H9 (cell line): ENCODE results near the gene FBLN2. TPM values are rescaled to one million over a fixed set of nuclear protein-coding genes. Genes with fewer than 3 reads are reported as not detected.

Source experiments
- DNase-seq: peaks from one replicate; pipeline ENCODE4 v3.0.0-alpha.2; 2017
- H2AFZ ChIP-seq: one replicate; pipeline ENCODE4 v1.6.1; 2013; ENCODE audit warnings: mild to moderate bottlenecking, low read length, control low read depth, moderate library complexity
- H2AK5ac ChIP-seq: 2 replicates; pipeline ENCODE4 v1.6.1; 2013; ENCODE audit warnings: low read length, control low read depth, mixed read lengths; ENCODE audit not compliant: insufficient read length
- H2BK120ac ChIP-seq: one replicate; pipeline ENCODE4 v1.6.1; 2013; ENCODE audit warnings: low read depth, mild to moderate bottlenecking, low read length, control low read depth, inconsistent platforms; ENCODE audit not compliant: poor library complexity, severe bottlenecking
- H2BK12ac ChIP-seq: 2 replicates; pipeline ENCODE4 v1.6.1; 2013; ENCODE audit warnings: low read length, control low read depth, mixed read lengths, low read depth; ENCODE audit not compliant: insufficient read length
- H2BK15ac ChIP-seq: 2 replicates; pipeline ENCODE4 v1.6.1; 2013; ENCODE audit warnings: low read depth, low read length, control low read depth
- H2BK20ac ChIP-seq: one replicate; pipeline ENCODE4 v1.6.1; 2013; ENCODE audit warnings: low read depth, mild to moderate bottlenecking, low read length, control low read depth, inconsistent platforms; ENCODE audit not compliant: poor library complexity, severe bottlenecking
- H2BK5ac ChIP-seq: 2 replicates; pipeline ENCODE4 v1.6.1; 2013; ENCODE audit warnings: low read length, control low read depth, mixed read lengths; ENCODE audit not compliant: insufficient read length
- H3K14ac ChIP-seq: 2 replicates; pipeline ENCODE4 v1.6.1; 2013; ENCODE audit warnings: low read length, control low read depth; ENCODE audit not compliant: insufficient read depth
- H3K18ac ChIP-seq: 2 replicates; pipeline ENCODE4 v1.6.1; 2013; ENCODE audit warnings: low read depth, mild to moderate bottlenecking, mixed read lengths, low read length, control low read depth; ENCODE audit not compliant: insufficient read length
- H3K23ac ChIP-seq: 2 replicates; pipeline ENCODE4 v1.6.1; 2013; ENCODE audit warnings: low read length, control low read depth, mixed read lengths, low read depth; ENCODE audit not compliant: insufficient read length
- H3K23me2 ChIP-seq: 2 replicates; pipeline ENCODE4 v1.6.1; 2013; ENCODE audit warnings: low read depth, mild to moderate bottlenecking, mixed read lengths, low read length, control low read depth; ENCODE audit not compliant: insufficient read length, poor library complexity, severe bottlenecking
- H3K27ac ChIP-seq: 2 replicates; pipeline ENCODE4 v1.5.1; 2013; ENCODE audit warnings: low read length, control low read depth, mixed read lengths, low read depth; ENCODE audit not compliant: insufficient read length
- H3K27me3 ChIP-seq: 2 replicates; pipeline ENCODE4 v1.6.1; 2013; ENCODE audit warnings: low read length, control low read depth, inconsistent platforms; ENCODE audit not compliant: insufficient read depth
- H3K4ac ChIP-seq: 2 replicates; pipeline ENCODE4 v1.6.1; 2013; ENCODE audit warnings: low read depth, mild to moderate bottlenecking, control low read depth, inconsistent platforms, low read length, moderate library complexity
- H3K4me1 ChIP-seq: 2 replicates; pipeline ENCODE4 v1.6.1; 2013; ENCODE audit warnings: low read length, control low read depth, inconsistent platforms; ENCODE audit not compliant: insufficient read depth
- H3K4me2 ChIP-seq: 2 replicates; pipeline ENCODE4 v1.6.1; 2013; ENCODE audit warnings: low read length, control low read depth, mixed read lengths; ENCODE audit not compliant: insufficient read length, insufficient read depth
- H3K56ac ChIP-seq: 2 replicates; pipeline ENCODE4 v1.6.1; 2013; ENCODE audit warnings: low read depth, mild to moderate bottlenecking, mixed read lengths, low read length, control low read depth; ENCODE audit not compliant: insufficient read length
- H3K79me1 ChIP-seq: 2 replicates; pipeline ENCODE4 v1.6.1; 2013; ENCODE audit warnings: low read depth, mild to moderate bottlenecking, moderate library complexity, low read length, control low read depth, inconsistent platforms; ENCODE audit not compliant: insufficient read depth, poor library complexity, severe bottlenecking
- H3K79me2 ChIP-seq: 2 replicates; pipeline ENCODE4 v1.6.1; 2013; ENCODE audit warnings: low read length, control low read depth, inconsistent platforms; ENCODE audit not compliant: insufficient read depth
- H3K9ac ChIP-seq: 2 replicates; pipeline ENCODE4 v1.6.1; 2013; ENCODE audit warnings: low read length, control low read depth, mixed read lengths; ENCODE audit not compliant: insufficient read length; ENCODE audit errors: extremely low read depth
- H3K9me3 ChIP-seq: one replicate; pipeline ENCODE4 v1.6.1; 2013; ENCODE audit warnings: low read depth, low read length, inconsistent platforms; ENCODE audit not compliant: control insufficient read depth
- H3T11ph ChIP-seq: one replicate; pipeline ENCODE4 v1.6.1; 2013; ENCODE audit warnings: mild to moderate bottlenecking, low read length, control low read depth, inconsistent platforms
- H4K20me1 ChIP-seq: one replicate; pipeline ENCODE4 v1.6.1; 2013; ENCODE audit not compliant: control insufficient read depth, insufficient read length, insufficient read depth
- H4K5ac ChIP-seq: 2 replicates; pipeline ENCODE4 v1.6.1; 2013; ENCODE audit warnings: low read depth, mild to moderate bottlenecking, mixed read lengths, low read length, control low read depth; ENCODE audit not compliant: insufficient read length
- H4K8ac ChIP-seq: replicated peaks from 2 replicates; pipeline ENCODE4 v1.6.1; 2013; ENCODE audit warnings: low read length, control low read depth, mixed read lengths, low read depth; ENCODE audit not compliant: insufficient read length
- H4K91ac ChIP-seq: 2 replicates; pipeline ENCODE4 v1.6.1; 2013; ENCODE audit warnings: low read depth, mild to moderate bottlenecking, moderate library complexity, mixed read lengths, low read length, control low read depth; ENCODE audit not compliant: insufficient read length
- H3K27ac Mint-ChIP-seq, 3 experiments: 2 replicates in 2 of 3; 3 replicates in 1 of 3; pipeline ENCODE4 v1.8.0; 2020 to 2021; ENCODE audit warnings: mixed read lengths in 3 of 3, mild to moderate bottlenecking in 1 of 3, moderate library complexity in 1 of 3
- H3K27me3 Mint-ChIP-seq: 2 replicates; pipeline ENCODE4 v1.8.0; 2021; ENCODE audit warnings: low read depth, mild to moderate bottlenecking, moderate library complexity, mixed read lengths
- H3K36me3 Mint-ChIP-seq, 3 experiments: 2 replicates in 2 of 3; 3 replicates in 1 of 3; pipeline ENCODE4 v1.8.0; 2020 to 2021; ENCODE audit warnings: low read depth in 3 of 3, mixed read lengths in 3 of 3; ENCODE audit not compliant: insufficient read depth in 1 of 3
- H3K4me1 Mint-ChIP-seq, 2 experiments: 2 replicates each; pipeline ENCODE4 v1.8.0; 2020; ENCODE audit warnings: mixed read lengths in 2 of 2
- H3K4me3 Mint-ChIP-seq, 2 experiments: 2 replicates in 1 of 2; 3 replicates in 1 of 2; pipeline ENCODE4 v1.8.0; 2020 to 2021; ENCODE audit warnings: mild to moderate bottlenecking in 2 of 2, mixed read lengths in 2 of 2, moderate library complexity in 1 of 2
- H3K9me3 Mint-ChIP-seq, 2 experiments: 2 replicates in 1 of 2; 3 replicates in 1 of 2; pipeline ENCODE4 v1.8.0; 2020; ENCODE audit warnings: mild to moderate bottlenecking in 2 of 2, mixed read lengths in 2 of 2, moderate library complexity in 1 of 2
- CTCF ChIP-seq: fragments of 200-600 bp; sonication (generic); conservative IDR thresholded peaks from 3 replicates; pipeline ENCODE4 v1.8.0; 2021; ENCODE audit warnings: antibody characterized with exemption, mild to moderate bottlenecking
- WGBS: extraction: QIAGEN DNeasy Blood & Tissue Kit; methylation state at CpG from one replicate; pipeline ENCODE4 v1.1.7; 2013; ENCODE audit warnings: missing lambda C conversion rate, low lambda C conversion rate, mixed read lengths; ENCODE audit not compliant: insufficient read length; ENCODE audit errors: extremely low coverage; 5-methylcytosine and 5-hydroxymethylcytosine counted together
- total RNA-seq: library from RNA; stranded (reverse); gene quantifications from 2 replicates; pipeline ENCODE4 v1.2.1, GENCODE V29; 2021

FBLN2 gene
- total RNA-seq, 1 experiment from 2014 or later, result 11.8 TPM

GRCh38 chr3:13588221-13588701 is 39.3 kb downstream of the FBLN2 start:
- Histone ChIP-seq H4K20me1 (no peaks in the 10 kb centered on the region), H3K14ac (no peak overlapping the region), H4K5ac (no peak overlapping the region), H3T11ph (no peak overlapping the region), H4K91ac (no peak overlapping the region), H3K23ac (no peak overlapping the region), H2AK5ac (no peak overlapping the region), H2BK15ac (no peak overlapping the region), H3K56ac (no peak overlapping the region), H2AFZ (no peak overlapping the region), H2BK20ac (no peak overlapping the region), H3K27me3 (no peaks in the 10 kb centered on the region), H2BK12ac (no peak overlapping the region), H2BK5ac (no peak overlapping the region), H3K23me2 (no peaks in the 10 kb centered on the region), H3K79me2 (no peaks in the 10 kb centered on the region), H3K9ac (no peak overlapping the region), H2BK120ac (no peak overlapping the region), H4K8ac (no peak overlapping the region), H3K18ac (no peak overlapping the region), H3K4ac (no peak overlapping the region), H3K4me2 (no peak overlapping the region), H3K4me1 (peaks cover 5% of the 10 kb centered on the region; the same call in 1 of the 2 replicates), H3K9me3 (no peaks in the 10 kb centered on the region), H3K27ac (no peak overlapping the region), H3K79me1 (no peaks in the 10 kb centered on the region)
- TF ChIP-seq CTCF, result no peak
- Mint-ChIP-seq H3K4me3 (no peak overlapping the region), H3K9me3 (no peaks in the 10 kb centered on the region), H3K4me1 (peaks cover 11 to 18% of the 10 kb centered on the region in 2 experiments), H3K27ac (peak overlapping the region in 1 of 3 experiments; percentile 80; a peak in 2 of 7 replicates), H3K27me3 (no peaks in the 10 kb centered on the region), H3K36me3 (no peaks in the 10 kb centered on the region)
- WGBS, result no CpG with 5 or more reads among the region's 16 CpGs
- no peak for DNase-seq
